ENCODE measurements around the gene SLC16A1.
"Not testable (repeated sequence)": the region's sequence is repeated elsewhere in the genome, so short reads cannot be mapped to it uniquely, and the experiment has no call there.

The SLC16A1 gene

DNA sequence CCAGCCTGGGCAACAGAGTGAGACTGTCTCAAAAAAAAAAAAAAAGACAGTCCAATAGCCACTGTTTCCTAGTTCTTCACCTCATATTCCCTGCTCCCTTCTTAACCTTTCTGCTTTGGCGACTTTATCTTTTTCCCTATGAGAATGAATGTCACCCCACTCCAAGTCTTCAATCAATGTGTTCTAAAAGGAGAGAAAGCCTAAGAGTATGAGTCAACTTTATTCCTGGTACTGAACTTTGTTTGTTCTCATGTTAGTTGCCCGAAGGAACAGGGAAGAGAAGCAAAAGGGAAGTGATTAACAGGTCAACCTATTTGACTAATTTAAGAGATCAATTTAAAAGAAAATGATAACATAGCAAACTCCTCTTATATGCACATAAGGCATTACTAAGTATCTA is 39.9 kb upstream of the SLC16A1 start:
- no peak for DNase-seq (ENCODE audit: extremely low spot score)
- TF ChIP-seq L3MBTL2 (conservative IDR thresholded peaks at IDR 0.05): no peak
- no peak for TF ChIP-seq FOXM1 (IDR thresholded peaks at IDR 0.05; ENCODE audit: borderline replicate concordance)
- TF ChIP-seq FOXA1 (IDR thresholded peaks at IDR 0.05): no peak
- TF ChIP-seq ELF4 (IDR thresholded peaks at IDR 0.05): no peak
- TF ChIP-seq HDGF (IDR thresholded peaks at IDR 0.05; ENCODE audit: borderline replicate concordance): no peak
- no peak for TF ChIP-seq SP1 (IDR thresholded peaks at IDR 0.05)
- TF ChIP-seq SUZ12 (IDR thresholded peaks at IDR 0.05): no peak
- TF ChIP-seq CTBP1 (IDR thresholded peaks at IDR 0.05; ENCODE audit: borderline replicate concordance): no peak
- no peak for TF ChIP-seq NFRKB (IDR thresholded peaks at IDR 0.05)
- CTCF ChIA-PET: no interaction called here
- POLR2A ChIA-PET: no interaction called here

DNA sequence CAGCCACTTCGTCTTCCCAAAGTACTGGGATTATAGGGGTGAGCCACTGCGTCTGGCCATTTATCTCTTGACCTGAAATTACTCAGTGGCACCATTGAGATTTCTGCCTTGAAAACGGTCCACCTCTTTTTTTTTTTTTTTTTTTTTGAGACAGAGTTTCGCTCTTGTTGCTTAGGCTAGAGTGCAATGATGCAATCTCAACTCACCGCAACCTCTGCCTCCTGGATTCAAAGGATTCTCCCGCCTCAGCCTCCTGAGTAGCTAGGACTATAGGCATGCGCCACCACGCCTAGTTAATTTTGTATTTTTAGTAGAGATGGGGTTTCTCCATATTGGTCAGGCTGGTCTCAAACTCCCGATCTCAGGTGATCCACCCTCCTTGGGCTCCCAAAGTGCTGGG is 39.0 kb upstream of the SLC16A1 start:
- CTCF ChIA-PET; DNase-seq (ENCODE audit: extremely low spot score); POLR2A ChIA-PET: not testable (repeated sequence)

DNA sequence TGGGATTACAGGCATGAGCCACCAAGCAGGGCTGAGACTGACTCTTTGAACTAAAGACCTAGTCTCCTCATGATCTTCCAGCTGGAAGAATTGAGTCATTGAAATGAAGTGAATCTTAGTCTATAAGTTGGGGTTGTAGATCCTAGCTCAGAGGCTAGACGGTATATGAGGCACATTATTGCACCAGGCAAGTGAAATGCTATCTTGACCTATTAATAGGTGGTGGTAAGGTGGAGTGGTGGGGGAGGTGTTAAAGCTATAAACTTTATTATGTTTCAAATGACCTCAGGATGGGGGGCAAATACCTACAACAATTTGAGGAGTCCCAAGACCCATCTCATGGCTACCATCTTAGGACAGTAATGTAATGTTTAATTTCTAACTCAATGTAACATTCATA is 36.8 kb upstream of the SLC16A1 start:
- DNase-seq (ENCODE audit: extremely low spot score): no peak
- TF ChIP-seq NFRKB (IDR thresholded peaks at IDR 0.05) (no peak), ELF4 (IDR thresholded peaks at IDR 0.05) (no peak), FOXM1 (IDR thresholded peaks at IDR 0.05; ENCODE audit: borderline replicate concordance) (no peak), SUZ12 (IDR thresholded peaks at IDR 0.05) (no peak)
- POLR2A ChIA-PET: interaction anchor here (1.1 kb wide), 1 partner anchor 36 kb away, joined by 3 read pairs; the partner anchor contains the start of gene SLC16A1
- CTCF ChIA-PET: interaction anchor here (0.9 kb wide), 2 partner anchors 80 to 661 kb away, joined by 3 to 4 read pairs; no protein-coding TSS in a partner anchor

DNA sequence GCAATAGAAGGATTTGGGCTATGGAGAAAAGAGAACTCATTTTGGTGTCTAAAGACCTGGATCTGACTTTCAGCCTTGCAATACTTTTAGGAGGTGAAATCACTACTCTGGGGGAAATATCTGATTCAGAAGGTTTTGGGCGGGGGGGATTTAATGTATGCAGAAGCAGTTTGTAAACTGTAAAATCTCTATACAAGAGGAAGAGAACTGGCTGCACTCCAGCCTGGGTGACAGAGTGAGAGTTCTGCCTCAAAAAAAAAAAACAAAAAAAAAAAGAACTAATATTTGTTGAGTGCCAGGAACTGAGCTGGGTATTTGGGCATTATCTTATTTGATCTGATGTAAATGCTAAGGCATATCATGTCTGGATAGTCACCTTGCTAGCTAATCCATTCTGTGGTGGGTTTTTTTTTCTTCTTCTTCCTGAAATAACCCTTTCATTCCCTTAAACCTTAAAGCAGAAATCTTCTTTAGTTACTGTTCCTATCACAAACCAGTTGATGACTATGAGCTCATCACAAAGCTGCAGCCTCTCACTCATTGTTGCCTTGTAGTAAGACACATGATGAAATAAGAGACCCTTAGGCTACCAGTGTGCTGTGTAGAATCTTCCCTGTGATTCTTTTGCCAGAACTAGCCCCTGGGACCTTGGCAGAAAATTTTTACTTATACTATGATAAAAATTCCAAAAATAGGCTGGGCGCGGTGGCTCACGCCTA is 35.6 kb upstream of the SLC16A1 start:
- POLR2A ChIA-PET: interaction anchor here (1.1 kb wide), 1 partner anchor 35 kb away, joined by 3 read pairs; the partner anchor contains the start of gene SLC16A1
- CTCF ChIA-PET: interaction anchor here (0.6 kb wide), 1 partner anchor 12 kb away, joined by 4 read pairs; no protein-coding TSS in a partner anchor
- TF ChIP-seq FOXM1 (IDR thresholded peaks at IDR 0.05; ENCODE audit: borderline replicate concordance) (no peak), FOXK2 (IDR thresholded peaks at IDR 0.05) (no peak), CTBP1 (IDR thresholded peaks at IDR 0.05; ENCODE audit: borderline replicate concordance) (no peak), SP1 (IDR thresholded peaks at IDR 0.05) (no peak), HDGF (IDR thresholded peaks at IDR 0.05; ENCODE audit: borderline replicate concordance) (no peak), ARNT (IDR thresholded peaks at IDR 0.05) (no peak), L3MBTL2 (conservative IDR thresholded peaks at IDR 0.05) (no peak), TARDBP (IDR thresholded peaks at IDR 0.05) (no peak), ELF4 (IDR thresholded peaks at IDR 0.05) (no peak), NFRKB (IDR thresholded peaks at IDR 0.05) (no peak), SUZ12 (IDR thresholded peaks at IDR 0.05) (no peak), BHLHE40 (IDR thresholded peaks at IDR 0.05; ENCODE audit: borderline replicate concordance) (no peak), FOXA1 (IDR thresholded peaks at IDR 0.05) (no peak), ZNF384 (IDR thresholded peaks at IDR 0.05) (no peak)
- TF ChIP-seq, protein P1, sequence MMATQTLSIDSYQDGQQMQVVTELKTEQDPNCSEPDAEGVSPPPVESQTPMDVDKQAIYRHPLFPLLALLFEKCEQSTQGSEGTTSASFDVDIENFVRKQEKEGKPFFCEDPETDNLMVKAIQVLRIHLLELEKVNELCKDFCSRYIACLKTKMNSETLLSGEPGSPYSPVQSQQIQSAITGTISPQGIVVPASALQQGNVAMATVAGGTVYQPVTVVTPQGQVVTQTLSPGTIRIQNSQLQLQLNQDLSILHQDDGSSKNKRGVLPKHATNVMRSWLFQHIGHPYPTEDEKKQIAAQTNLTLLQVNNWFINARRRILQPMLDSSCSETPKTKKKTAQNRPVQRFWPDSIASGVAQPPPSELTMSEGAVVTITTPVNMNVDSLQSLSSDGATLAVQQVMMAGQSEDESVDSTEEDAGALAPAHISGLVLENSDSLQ (IDR thresholded peaks at IDR 0.05): no peak
- DNase-seq (ENCODE audit: extremely low spot score): no peak

DNA sequence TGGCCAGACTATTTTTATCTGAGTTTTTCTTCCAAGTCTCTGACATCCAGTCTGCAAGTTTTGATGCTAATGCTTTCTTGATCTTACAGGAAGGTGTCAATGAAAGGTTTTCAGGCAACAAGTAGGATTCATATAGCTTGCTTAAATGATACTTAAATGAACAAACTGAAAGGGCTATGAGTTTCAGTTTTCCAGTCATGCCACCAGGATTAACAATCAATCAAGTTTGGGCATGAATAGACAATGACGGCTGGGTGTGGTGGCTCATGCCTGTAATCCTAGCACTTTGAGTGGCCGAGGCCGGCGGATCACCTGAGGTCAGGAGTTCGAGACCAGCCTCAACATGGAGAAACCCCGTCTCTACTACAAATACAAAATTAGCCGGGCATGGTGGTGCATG is 34.3 kb upstream of the SLC16A1 start:
- CTCF ChIA-PET: interaction anchor here (0.6 kb wide), 1 partner anchor 13 kb away, joined by 3 read pairs; no protein-coding TSS in a partner anchor
- no peak for DNase-seq (ENCODE audit: extremely low spot score)
- TF ChIP-seq ZNF384 (IDR thresholded peaks at IDR 0.05) (no peak), FOXM1 (IDR thresholded peaks at IDR 0.05; ENCODE audit: borderline replicate concordance) (no peak), ARNT (IDR thresholded peaks at IDR 0.05) (no peak), HDGF (IDR thresholded peaks at IDR 0.05; ENCODE audit: borderline replicate concordance) (no peak), NFRKB (IDR thresholded peaks at IDR 0.05) (no peak), SP1 (IDR thresholded peaks at IDR 0.05) (no peak), CTBP1 (IDR thresholded peaks at IDR 0.05; ENCODE audit: borderline replicate concordance) (no peak)
- TF ChIP-seq, protein P1 (IDR thresholded peaks at IDR 0.05): peak; percentile 7; the same call in 1 of the 2 replicates
- POLR2A ChIA-PET: interaction anchor here (0.6 kb wide), 1 partner anchor 129 kb away, joined by 4 read pairs; no protein-coding TSS in a partner anchor

DNA sequence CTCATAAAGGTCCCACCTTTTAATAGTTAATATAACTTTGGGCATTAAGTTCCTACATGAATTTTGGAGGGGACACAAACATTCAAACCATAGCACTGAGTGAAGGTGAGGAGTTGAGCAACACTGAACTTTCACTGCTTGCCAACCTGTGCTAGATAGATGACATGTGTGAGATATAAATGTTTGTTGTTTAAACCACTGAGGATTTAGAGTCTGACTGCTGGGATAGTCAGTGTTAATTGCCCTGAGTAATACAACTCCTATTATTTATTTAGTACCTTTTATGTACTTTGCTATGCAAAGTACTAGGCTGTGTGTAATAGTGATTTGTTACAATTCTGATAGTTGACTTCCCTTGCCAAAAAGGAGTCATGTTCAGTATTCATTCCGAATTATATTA is 32.4 kb upstream of the SLC16A1 start:
- ChIA-PET POLR2A (no interaction called here), CTCF (no interaction called here)
- TF ChIP-seq BHLHE40 (IDR thresholded peaks at IDR 0.05; ENCODE audit: borderline replicate concordance) (no peak), TARDBP (IDR thresholded peaks at IDR 0.05) (no peak), SUZ12 (IDR thresholded peaks at IDR 0.05) (no peak), HDGF (IDR thresholded peaks at IDR 0.05; ENCODE audit: borderline replicate concordance) (no peak), ELF4 (IDR thresholded peaks at IDR 0.05) (no peak), ZNF384 (IDR thresholded peaks at IDR 0.05) (no peak), FOXM1 (IDR thresholded peaks at IDR 0.05; ENCODE audit: borderline replicate concordance) (no peak), SP1 (IDR thresholded peaks at IDR 0.05) (no peak), FOXK2 (IDR thresholded peaks at IDR 0.05) (no peak), CTBP1 (IDR thresholded peaks at IDR 0.05; ENCODE audit: borderline replicate concordance) (no peak), NFRKB (IDR thresholded peaks at IDR 0.05) (no peak), ARNT (IDR thresholded peaks at IDR 0.05) (no peak), LEF1 (IDR thresholded peaks at IDR 0.05; ENCODE audit: borderline replicate concordance) (no peak), L3MBTL2 (conservative IDR thresholded peaks at IDR 0.05) (no peak), FOXA1 (IDR thresholded peaks at IDR 0.05) (no peak)
- TF ChIP-seq, protein P1 (IDR thresholded peaks at IDR 0.05): no peak
- DNase-seq (ENCODE audit: extremely low spot score): no peak

Data from HEK293T (cell line).